H1 (cell line): ENCODE results near the gene GABBR1. TPM values are rescaled to one million over a fixed set of nuclear protein-coding genes. Genes with fewer than 3 reads are reported as not detected.

Experiments
- BRCA1 ChIP-seq: IDR thresholded peaks from 2 replicates; pipeline ENCODE4 v1.6.1; 2012; ENCODE audit warnings: low read depth, low read length, improper control_type of control experiment
- EGR1 ChIP-seq: IDR thresholded peaks from 2 replicates; pipeline ENCODE4 v1.6.1; 2011; ENCODE audit warnings: low read depth, low read length, borderline replicate concordance
- NRF1 ChIP-seq: IDR thresholded peaks from 2 replicates; pipeline ENCODE4 v1.6.1; 2011; ENCODE audit warnings: mild to moderate bottlenecking, low read depth, low read length, improper control_type of control experiment
- RNF2 ChIP-seq: fragments of 200-900, 300-1000 bp; sonication (generic); IDR thresholded peaks from 2 replicates; pipeline ENCODE4 v1.7.1; 2016; ENCODE audit warnings: borderline replicate concordance, low read depth, mild to moderate bottlenecking, antibody characterized with exemption, low read length; ENCODE audit not compliant: poor library complexity, severe bottlenecking; ENCODE audit errors: missing control alignments
- SIRT6 ChIP-seq: IDR thresholded peaks from one replicate; pipeline ENCODE4 v1.7.1; 2012; ENCODE audit warnings: low read length, inconsistent platforms
- SIX5 ChIP-seq: IDR thresholded peaks from 2 replicates; pipeline ENCODE4 v1.6.1; 2011; ENCODE audit warnings: mild to moderate bottlenecking, low read depth, low read length
- polyA plus RNA-seq, 7 experiments: library from polyadenylated mRNA; depleted of rRNA in 3 of 7; stranded (reverse) in 5 of 7; unstranded in 2 of 7; fragments of >200 nt in 5 of 7; fragments of 200-250 nt in 2 of 7; gene quantifications; 1 replicate in 5 of 7; 2 replicates in 1 of 7; 4 replicates in 1 of 7; pipeline versions ENCODE4 v1.2.1 to v1.2.3, GENCODE V29; 2011 to 2013; ENCODE audit warnings: missing spikeins in 2 of 7, mixed read lengths in 2 of 7
- total RNA-seq: library from RNA; stranded (reverse); fragmentation: NEBNext Ultra II Directional; extraction: Animal tissue kit (Norgen Biotek cat#: 25700); gene quantifications from 2 replicates; pipeline ENCODE4 v1.2.1, GENCODE V29; 2021
- TF ChIP-seq, protein P1 (sequence below): IDR thresholded peaks from 2 replicates; pipeline ENCODE4 v1.6.1; 2012; ENCODE audit warnings: low read length, inconsistent platforms

The GABBR1 gene
- total and polyA plus RNA-seq, 2 of the 8 experiments (the other 6 are each of a cell fraction or from before 2014, with no cell fraction given) = 75.9 to 78.3 TPM

DNA sequence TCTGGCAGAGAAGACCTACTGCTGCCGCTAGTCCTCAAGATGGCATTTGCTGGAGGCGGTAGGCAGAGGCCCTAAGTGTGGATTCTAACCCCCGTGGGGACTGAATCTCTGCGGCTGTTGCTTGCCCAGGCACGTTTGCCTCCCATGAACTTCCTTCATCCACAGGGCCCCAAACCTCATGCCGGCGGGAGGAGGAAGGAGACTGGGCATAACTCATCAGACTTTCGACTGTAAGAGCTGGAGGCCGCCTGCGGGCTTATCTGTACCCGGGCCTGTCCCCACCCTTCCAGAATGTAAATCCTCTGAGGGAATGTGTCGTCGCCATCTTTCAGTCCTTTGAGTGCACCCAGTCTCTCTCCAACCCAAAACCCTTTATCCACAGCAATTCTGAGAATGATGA, 47.0 kb upstream of the GABBR1 start (continued):
- TF ChIP-seq, protein P1, sequence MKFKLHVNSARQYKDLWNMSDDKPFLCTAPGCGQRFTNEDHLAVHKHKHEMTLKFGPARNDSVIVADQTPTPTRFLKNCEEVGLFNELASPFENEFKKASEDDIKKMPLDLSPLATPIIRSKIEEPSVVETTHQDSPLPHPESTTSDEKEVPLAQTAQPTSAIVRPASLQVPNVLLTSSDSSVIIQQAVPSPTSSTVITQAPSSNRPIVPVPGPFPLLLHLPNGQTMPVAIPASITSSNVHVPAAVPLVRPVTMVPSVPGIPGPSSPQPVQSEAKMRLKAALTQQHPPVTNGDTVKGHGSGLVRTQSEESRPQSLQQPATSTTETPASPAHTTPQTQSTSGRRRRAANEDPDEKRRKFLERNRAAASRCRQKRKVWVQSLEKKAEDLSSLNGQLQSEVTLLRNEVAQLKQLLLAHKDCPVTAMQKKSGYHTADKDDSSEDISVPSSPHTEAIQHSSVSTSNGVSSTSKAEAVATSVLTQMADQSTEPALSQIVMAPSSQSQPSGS = no peak
- TF ChIP-seq EGR1 (no peak), SIRT6 (no peak), BRCA1 (no peak), NRF1 (no peak), SIX5 (no peak), RNF2 (no peak)
- TF ChIP-seq, all 59 proteins: peak for 0
